GM04504 (cell line): Measurements from ENCODE around the gene NCDN.
"Not testable (repeated sequence)": the region's sequence is repeated elsewhere in the genome, so short reads cannot be mapped to it uniquely, and the experiment has no call there.

Source experiments
- DNase-seq: peaks from one replicate; pipeline ENCODE4 v3.0.0-alpha.2; 2012; ENCODE audit warnings: low read depth

Gene NCDN

DNA sequence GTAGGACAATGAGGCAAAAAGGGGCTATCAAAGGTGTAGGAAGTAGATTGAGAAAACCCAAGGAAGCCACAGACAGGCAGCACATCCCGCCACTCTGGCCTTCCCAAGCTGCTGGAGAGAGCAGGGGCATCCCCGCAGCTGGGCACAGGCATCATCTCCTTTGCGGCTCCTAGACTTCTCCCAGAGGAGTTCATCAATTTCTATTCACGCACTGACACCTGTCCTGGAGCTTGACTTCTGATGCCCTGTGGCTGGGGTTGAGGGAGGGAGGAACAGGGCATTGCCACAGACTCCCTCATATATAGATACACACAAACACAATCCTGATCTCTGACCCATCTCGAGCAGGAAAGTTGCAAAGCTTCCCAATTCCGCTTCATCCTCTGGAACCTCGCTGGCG lies 13.7 kb downstream of the NCDN start:
- DNase-seq, result no peak

DNA sequence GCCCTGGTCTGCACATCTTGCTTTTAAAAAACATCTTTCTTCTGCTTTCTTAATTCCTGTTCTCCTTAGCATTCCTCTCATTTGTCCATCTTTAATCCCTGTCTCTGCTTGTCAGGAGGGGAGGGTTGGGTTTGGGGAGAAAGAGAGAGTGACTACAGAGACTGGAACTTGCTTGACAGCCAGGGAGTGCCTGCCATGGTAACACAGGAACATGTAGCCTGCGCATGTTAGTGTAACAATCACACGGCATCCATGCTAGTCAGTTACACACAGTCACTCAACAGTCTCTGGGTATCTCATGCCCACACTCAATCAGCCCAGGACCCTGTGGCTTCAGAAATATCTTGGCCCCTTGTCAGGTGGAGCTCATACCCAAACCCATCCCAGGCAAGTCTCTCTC lies 14.7 kb downstream of the NCDN start:
- DNase-seq, result no peak

DNA sequence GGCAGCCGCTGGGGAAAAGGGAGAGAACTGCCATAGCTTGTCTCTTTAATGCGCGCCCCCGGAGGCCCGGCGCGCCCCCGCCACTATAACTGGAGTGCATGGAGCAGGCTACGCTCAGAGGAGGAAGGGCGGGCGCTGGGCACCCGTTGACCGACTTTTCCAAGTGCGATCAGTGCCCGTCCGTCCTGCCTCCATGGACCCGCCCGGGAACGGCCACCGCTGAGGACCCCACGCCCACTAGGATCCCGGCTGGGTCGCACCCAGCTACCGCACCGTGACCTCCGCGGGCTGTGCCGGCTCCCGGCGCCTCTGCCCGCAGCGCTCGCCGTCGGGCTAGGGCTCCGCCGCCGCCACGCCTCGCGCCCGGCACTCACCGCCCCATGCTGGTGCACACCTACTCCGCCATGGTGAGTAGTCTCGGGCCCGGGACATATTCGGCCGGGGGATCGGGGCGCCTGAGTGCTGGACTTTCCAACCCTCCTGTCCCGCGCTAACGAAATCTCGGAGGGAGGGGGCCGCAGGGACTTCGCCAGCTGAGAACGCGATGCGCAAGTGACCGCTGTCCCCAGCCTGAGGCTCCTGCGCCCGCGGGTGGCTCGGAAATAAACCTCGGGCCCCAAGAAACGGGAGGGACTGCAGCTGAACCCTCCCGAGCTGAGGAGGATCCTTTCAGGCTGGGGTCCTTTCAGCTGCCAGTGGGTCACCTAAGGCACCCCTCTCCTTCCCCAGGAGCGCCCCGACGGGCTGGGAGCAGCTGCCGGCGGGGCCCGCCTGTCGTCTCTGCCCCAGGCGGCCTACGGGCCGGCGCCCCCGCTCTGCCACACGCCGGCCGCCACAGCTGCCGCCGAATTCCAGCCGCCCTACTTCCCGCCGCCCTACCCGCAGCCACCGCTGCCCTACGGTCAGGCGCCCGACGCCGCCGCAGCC lies 15.9 kb downstream of the NCDN start, which contains the start of gene TFAP2E:
Gene TFAP2E, plus strand, starts transcription at position 117 of the 927 bp plus-strand sequence. Its CDS starts 264 bp downstream, at position 381.
- DNase-seq, result no peak

DNA sequence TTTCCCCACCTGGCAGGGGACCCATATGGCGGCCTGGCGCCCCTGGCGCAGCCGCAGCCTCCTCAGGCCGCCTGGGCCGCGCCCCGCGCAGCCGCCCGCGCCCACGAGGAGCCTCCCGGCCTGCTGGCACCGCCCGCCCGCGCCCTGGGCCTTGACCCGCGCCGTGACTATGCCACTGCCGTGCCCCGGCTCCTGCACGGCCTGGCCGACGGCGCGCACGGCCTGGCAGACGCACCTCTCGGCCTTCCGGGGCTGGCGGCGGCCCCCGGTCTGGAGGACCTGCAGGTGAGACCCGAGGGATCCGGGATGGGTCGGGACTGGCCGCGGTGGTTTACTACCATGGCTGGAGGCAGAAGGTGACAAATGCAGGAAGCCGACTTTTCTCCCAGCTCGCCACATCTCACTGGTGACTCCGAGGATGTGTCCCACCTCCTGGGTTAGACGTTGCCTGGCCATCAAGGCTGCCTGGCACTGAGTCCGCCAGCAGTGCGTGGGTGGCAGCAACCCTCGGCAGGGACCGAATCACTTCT lies 16.6 kb downstream of the NCDN start:
- no peak for DNase-seq

DNA sequence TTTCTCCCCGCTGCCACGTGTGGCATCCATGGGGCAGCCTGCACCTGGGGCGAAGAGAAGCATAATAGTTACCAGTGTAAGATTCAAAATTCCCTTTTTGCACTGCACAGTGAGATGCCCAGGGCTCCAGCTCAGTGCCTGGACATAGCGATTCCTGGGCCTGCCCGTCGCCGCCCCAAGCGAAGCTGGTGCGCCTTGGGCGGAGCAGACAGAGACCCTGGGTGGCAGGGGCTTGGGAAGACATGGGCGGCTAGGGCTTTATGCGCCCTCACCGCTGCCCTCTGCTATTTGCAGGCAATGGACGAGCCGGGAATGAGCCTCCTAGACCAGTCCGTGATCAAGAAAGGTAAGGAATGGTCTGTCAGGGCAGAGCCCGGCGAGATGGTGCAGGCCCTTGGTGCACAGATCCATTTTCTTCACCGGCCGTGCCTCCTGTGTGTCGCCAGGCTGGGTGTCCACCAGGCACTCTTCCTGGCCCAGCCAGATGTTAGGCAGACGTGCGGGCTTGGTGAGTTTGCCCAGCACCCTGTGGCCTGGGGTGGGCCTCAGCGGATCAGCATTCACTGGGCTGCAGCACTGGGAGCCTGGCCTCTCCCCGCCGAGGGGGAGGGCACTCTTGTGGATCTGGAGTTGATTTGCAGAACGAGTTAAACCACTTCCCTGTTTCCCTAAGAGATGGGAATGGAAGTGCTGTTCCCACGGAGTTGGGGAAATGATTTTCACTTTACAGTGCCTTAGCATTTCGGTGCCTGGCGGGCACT lies 17.2 kb downstream of the NCDN start:
- DNase-seq, result no peak

DNA sequence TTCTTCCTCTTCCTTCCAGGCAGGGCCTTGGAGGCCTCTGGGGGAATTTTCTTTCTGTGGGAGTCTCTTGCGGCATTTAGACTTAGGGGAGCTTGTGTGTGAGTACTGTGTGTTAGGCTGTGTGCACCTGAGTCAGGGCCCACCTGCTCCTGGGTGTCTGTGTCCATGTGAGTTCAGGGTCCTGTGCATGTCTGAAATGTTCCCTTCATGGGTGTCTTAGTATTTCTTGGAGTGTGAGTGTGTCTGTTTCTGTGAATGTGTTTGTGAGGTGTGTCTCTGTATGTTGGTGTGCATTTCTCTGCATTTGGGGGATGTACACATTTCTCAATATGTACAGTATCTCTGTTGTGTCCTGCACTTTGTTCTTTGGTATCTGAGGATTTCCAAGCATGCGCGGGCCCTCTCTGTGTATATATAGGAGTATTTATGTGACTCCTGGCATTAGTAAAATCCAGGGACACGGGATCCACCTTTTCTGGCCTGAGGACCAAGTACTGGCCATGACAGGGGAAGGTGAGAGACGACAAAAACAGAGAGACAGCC lies 17.9 kb downstream of the NCDN start:
- DNase-seq, result no peak

DNA sequence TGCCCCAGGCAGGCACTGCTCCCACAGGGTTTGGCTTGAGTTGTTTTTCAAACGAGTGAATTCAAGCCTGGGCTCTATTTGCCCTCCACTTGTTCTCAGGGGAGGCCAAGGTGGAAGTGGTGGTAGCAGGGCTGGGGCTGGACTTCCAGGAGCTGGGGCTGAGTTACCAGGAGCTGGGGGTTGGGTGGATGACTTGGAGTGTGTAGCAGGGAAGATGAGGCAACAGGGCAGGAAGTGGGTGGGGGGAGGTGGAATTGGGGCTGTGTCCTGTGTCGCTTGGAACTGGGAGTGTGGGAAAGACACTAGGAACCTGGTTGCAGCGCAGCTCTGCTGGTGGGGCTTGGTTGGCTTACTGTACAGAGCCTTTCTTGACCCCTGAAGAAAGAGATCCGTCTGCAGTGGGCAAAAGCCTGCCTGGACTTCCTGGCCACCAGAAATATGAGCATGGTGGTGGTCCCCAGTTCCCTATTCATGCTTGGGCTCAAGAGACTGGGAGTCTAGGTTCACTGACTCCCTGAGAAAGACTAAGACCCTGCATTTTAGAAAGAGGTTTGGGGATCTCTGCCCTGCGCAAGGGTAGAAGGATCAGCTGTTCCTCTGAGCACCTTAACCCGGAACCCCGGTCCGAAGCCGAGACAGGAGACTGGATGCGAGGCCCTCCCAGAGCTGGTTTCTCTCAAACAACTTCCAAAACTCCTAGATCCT lies 18.6 kb downstream of the NCDN start:
- DNase-seq, result no peak

DNA sequence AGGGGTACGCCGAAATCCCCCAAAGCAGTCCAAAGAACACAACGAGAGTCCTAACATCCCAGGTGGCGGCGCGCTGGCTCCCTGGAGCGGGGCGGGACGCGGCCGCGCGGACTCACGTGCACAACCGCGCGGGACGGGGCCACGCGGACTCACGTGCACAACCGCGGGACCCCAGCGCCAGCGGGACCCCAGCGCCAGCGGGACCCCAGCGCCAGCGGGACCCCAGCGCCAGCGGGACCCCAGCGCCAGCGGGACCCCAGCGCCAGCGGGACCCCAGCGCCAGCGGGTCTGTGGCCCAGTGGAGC lies 19.1 kb downstream of the NCDN start:
- DNase-seq, result not testable (repeated sequence)

DNA sequence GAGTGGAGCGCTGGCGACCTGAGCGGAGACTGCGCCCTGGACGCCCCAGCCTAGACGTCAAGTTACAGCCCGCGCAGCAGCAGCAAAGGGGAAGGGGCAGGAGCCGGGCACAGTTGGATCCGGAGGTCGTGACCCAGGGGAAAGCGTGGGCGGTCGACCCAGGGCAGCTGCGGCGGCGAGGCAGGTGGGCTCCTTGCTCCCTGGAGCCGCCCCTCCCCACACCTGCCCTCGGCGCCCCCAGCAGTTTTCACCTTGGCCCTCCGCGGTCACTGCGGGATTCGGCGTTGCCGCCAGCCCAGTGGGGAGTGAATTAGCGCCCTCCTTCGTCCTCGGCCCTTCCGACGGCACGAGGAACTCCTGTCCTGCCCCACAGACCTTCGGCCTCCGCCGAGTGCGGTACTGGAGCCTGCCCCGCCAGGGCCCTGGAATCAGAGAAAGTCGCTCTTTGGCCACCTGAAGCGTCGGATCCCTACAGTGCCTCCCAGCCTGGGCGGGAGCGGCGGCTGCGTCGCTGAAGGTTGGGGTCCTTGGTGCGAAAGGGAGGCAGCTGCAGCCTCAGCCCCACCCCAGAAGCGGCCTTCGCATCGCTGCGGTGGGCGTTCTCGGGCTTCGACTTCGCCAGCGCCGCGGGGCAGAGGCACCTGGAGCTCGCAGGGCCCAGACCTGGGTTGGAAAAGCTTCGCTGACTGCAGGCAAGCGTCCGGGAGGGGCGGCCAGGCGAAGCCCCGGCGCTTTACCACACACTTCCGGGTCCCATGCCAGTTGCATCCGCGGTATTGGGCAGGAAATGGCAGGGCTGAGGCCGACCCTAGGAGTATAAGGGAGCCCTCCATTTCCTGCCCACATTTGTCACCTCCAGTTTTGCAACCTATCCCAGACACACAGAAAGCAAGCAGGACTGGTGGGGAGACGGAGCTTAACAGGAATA lies 19.7 kb downstream of the NCDN start:
- no peak for DNase-seq

DNA sequence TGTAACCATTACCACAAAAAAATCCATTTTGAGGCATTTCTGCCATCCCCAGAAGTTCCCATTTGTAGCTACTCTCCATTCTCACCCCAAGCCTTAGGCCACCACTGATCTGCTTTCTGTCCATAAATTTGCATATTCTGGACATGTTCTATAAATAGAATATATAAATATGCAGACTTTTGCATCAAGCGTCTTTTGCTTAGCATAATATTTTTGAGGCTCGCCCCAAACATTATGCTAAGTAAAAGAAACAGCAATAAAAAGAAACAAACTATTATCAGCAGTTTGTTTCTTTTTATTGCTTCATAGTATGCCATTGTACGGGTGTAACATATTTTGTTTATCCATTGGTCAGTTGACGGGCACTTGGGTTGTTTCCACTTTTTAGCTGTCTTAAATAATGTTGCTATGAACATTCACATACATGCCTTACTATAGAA lies 23.4 kb downstream of the NCDN start:
- no peak for DNase-seq

DNA sequence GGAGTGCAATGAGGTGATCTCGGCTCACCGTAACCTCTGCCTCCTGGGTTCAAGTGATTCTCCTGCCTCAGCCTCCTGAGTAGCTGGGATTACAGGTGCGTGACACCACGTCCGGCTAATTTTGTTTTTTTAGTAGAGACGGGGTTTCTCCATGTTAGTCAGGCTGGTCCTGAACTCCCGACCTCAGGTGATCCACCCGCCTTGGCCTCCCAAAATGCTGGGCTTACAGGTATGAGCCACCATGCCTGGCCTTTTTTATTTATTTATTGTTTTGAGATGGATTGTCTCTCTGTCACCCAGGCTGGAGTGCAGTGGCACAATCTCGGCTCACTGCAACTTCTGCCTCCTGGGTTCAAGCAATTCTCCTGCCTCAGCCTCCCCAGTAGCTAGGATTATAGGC lies 24.0 kb downstream of the NCDN start:
- DNase-seq, result not testable (repeated sequence)

DNA sequence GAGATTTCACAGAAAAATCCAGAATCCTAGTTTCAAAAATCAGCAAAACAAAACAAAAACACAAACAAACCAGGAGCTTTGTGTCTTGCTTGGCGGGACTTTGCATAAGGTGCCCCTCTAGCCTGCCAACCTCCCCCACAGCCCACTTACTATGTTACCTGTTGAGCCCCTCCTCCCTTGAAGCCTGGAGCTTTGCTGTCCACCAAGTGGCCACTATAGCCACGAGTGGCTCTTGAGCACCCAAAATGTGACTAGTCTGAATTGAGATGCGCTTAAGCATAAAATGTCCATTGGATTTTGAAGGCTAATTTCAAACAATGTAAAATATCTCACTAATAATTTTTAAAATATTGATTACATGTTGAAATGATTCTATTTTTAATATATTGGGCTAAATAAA lies 27.7 kb downstream of the NCDN start:
- DNase-seq, result no peak

DNA sequence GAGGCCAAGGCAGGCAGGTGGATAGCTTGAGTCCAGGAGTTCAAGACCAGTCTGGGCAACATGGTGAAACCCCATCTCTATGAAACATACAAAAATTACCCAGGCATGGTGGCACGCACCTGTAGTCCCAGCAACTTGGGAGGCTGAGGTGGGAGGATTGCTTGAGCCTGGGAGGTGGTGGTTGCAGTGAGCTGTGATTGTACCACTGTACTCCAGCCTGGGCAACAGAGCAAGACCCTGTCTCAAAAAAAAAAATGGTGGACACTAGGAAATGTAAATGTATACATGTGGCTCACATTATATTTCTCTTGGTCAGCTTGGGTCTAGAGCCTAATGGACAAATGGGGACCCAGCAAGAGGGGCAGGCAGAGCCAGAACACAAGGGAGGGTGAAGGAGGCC lies 28.2 kb downstream of the NCDN start:
- not testable (repeated sequence) for DNase-seq

DNA sequence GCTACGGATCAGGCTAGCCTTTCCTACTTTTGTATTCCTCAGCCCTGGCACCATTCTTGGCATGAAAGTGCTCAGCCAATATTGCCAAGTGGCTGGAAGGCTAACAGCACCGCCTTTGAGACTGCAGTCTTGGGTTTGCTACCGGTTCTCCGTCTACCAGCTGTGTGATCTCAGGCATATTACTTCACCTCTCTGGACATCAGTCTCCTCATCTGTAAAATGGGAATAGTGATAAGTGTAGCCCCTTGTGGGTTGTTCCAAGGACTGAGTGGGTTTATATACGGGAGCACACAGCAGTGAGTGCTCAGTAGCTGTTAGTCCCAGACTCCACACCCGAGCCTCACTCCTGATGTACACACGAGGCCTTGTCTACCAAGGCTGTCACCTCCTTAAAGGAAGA lies 29.2 kb downstream of the NCDN start:
- no peak for DNase-seq

DNA sequence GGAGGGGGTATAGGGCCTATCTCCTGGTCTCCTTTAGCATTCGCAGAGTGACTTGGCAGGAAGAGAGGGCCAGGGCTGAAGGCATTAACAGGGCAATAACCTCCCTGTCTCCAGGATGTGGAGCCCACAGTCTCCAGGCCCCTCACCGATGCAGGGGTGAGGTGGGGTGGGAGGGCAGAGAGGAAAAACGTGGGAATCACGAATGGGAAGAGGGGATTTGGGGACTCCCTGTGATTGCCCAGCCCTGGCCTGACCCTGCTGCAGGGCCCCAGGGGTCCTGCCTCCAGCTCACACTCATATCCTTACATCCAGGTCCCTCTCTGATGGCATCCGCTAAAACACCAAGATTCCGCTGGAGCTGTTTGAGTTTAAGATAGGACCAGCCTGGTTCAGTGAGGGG lies 30.1 kb downstream of the NCDN start:
- DNase-seq, result no peak

DNA sequence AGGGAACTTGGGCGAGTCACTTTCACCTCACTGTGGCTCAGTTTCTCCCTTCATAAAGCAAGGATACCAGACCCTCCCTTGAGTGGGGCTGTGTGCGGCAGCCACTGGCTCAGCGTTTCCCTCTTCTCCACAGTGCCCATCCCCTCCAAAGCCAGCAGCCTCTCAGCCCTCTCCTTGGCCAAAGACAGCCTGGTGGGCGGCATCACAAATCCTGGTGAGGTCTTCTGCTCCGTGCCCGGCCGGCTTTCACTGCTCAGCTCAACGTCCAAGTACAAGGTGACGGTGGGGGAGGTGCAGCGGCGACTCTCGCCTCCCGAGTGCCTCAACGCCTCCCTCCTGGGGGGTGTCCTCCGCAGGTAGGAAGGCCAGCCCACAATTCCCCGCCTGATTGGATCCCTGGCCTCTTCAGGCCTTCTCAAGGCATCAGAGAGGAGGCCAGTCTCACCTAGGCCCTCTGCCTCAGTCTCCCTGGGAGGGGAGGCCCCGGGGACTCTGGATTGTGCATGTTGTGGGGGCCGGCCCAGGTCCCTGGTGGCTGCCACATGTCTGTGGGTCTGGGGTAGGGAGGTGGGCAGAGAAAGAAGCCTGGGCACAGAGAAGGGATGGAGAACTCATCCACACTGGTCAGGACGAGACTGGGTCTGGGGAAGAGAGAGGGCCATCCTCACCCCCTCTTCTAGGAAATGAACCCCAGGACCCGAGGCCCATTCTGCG lies 30.8 kb downstream of the NCDN start:
- DNase-seq, result no peak

DNA sequence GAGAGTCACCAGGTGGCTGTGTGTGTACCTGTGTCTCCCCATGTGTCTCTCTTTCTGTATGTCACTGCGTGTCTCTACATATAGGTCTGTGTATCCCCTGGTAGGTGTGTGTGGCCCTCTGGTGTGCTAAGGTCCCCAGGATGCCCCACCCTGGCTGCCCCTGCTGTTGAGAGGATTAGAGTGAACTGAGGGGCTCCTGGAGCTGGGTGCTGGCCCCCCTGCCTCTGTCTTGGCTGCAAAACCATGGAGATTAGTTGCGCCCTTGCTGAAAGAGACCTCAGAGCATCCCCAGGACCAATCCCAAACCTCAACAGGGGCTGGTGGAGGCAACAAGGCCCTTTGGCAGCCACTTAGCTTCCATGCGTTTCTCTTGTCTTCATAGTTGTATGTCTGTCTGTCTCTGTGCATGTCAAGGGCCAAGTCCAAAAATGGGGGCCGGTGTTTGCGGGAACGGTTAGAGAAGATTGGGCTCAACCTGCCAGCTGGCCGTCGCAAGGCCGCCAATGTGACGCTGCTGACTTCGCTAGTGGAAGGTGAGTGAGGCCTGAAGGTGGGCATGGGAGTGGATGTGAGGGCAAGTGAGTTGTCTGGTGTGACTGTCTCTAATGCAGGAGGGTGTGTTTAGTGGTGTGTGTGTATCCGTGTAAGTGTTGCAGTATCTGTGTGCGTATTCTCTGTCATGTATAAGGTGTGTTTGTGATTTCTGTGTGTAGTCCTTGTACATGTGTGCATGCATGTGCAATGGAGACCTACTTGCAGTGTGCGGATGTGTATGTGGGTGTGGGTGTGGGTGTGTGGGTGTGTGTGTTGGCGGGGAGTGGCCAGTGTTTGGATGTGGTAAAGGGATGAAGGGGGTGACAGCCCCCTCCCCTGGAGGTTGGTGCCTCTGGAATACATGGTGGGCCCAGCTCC lies 32.2 kb downstream of the NCDN start:
- DNase-seq, result no peak

DNA sequence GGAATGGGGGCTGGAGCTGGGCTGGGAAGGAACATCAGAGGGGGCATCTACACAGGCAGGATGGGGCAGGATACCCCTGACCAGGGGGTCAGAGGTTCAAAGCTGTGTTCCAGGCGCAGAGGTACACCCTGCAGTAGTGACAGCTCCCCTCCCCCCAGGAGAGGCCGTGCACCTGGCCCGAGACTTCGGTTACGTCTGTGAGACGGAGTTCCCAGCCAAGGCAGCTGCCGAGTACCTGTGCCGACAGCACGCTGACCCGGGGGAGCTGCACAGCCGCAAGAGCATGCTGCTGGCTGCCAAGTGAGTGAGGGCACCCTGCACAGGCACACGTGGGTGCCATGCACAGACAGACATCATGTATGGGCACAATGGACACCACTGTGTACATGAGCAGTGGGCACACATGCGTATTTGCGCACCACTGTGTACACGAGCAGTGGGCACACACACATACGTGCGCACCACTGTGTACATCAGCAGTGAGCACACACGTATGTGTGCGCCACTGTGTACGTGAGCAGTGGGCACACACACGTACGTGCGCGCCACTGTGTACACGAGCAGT lies 33.0 kb downstream of the NCDN start:
- no peak for DNase-seq

DNA sequence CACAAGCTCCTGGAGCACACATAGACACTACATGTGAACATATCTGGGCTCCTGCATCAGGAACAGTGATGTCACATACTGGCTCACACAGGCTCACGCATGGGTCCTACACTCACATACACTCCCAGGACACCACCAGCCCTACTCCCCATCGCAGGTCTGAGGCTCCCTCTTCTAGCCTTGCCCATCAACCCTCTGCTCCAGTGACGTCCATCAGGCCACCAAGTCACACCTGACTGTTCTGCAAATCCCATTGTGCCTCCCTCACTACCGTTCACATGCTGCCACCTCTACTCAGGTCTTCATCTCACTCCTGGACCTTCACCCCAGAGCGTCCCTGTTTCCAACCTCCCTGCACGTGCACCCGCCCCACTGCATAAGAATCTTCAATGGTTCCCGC lies 33.6 kb downstream of the NCDN start:
- no peak for DNase-seq
